A549 (cell line): ENCODE measurements around the gene MAGED1. TPM values are rescaled to one million over a fixed set of nuclear protein-coding genes. Genes with fewer than 3 reads are reported as not detected.

Source experiments
- ATAC-seq, 2 experiments: fragments of 200-7000 bp in 1 of 2; fragments of >200 bp in 1 of 2; cut with Nextera tagmentation in 1 of 2; cut with Tn5 transposase in 1 of 2; 3 replicates each; pipeline versions ENCODE4 v1.8.0 to v1.9.1; 2018 to 2020; ENCODE audit warnings: mild to moderate bottlenecking in 1 of 2, moderate library complexity in 1 of 2
- CTCF ChIA-PET: fragments of 300-600 bp; sonication (Branson Sonifier 250); formaldehyde crosslinking; extraction: SDS; loops from one replicate; lab custom pipeline; 2021; ENCODE audit warnings: antibody characterized with exemption, inconsistent platforms; lab: Yijun Ruan, JAX
- POLR2A ChIA-PET: fragments of 350-600 bp; formaldehyde crosslinking; extraction: SDS; loops from one replicate; lab custom pipeline; 2021; ENCODE audit warnings: antibody characterized with exemption, inconsistent platforms; lab: Yijun Ruan, JAX
- DNase-seq, 2 experiments: peaks; one replicate each; pipeline versions ENCODE4 v3.0.0 to v3.0.0-alpha.2; 2011 to 2016; ENCODE audit warnings: low read depth in 1 of 2, low spot score in 1 of 2
- FAIRE-seq: peaks from 2 replicates; lab custom pipeline; 2011; peaks lifted over from hg19 to GRCh38; lab: Jason Lieb, UNC
- H3K27ac ChIP-seq, 2 experiments: fragments of >200 bp; sonication (Bioruptor Twin); formaldehyde crosslinking; 3 replicates each; pipeline ENCODE4 v1.5.1; 2016 to 2017
- H3K4me1 ChIP-seq: fragments of >200 bp; sonication (Bioruptor Twin); formaldehyde crosslinking; 3 replicates; pipeline ENCODE4 v1.6.1; 2016
- H3K4me2 ChIP-seq: fragments of >200 bp; sonication (Bioruptor Twin); formaldehyde crosslinking; 3 replicates; pipeline ENCODE4 v1.6.1; 2016
- H3K4me3 ChIP-seq: fragments of >200 bp; sonication (Bioruptor Twin); formaldehyde crosslinking; 3 replicates; pipeline ENCODE4 v1.5.1; 2016
- H3K9me3 ChIP-seq: fragments of >200 bp; sonication (Bioruptor Twin); formaldehyde crosslinking; 3 replicates; pipeline ENCODE4 v1.6.1; 2016
- BHLHE40 ChIP-seq: IDR thresholded peaks from 2 replicates; pipeline ENCODE4 v1.6.1; 2012; ENCODE audit warnings: low read depth, low read length, inconsistent platforms
- CBX8 ChIP-seq: fragments of 200-600 bp; sonication (generic); IDR thresholded peaks from 2 replicates; pipeline ENCODE4 v1.6.1; 2016
- CHD2 ChIP-seq: fragments of 150-350 bp; IDR thresholded peaks from 2 replicates; pipeline ENCODE4 v1.6.1; 2014; ENCODE audit warnings: low read length; ENCODE audit not compliant: partially characterized antibody
- CHD4 ChIP-seq: fragments of 200-600 bp; sonication (generic); IDR thresholded peaks from 2 replicates; pipeline ENCODE4 v1.6.1; 2016; ENCODE audit warnings: antibody characterized with exemption, mild to moderate bottlenecking, borderline replicate concordance
- EP300 ChIP-seq, 2 experiments: fragments of >200 bp; sonication (Bioruptor Twin); formaldehyde crosslinking; IDR thresholded peaks; 2 replicates in 1 of 2; 3 replicates in 1 of 2; pipeline ENCODE4 v1.6.1; 2016 to 2017
- FOSB ChIP-seq: fragments of 250-450 bp; sonication (Bioruptor Pico); IDR thresholded peaks from 2 replicates; pipeline ENCODE4 v1.5.0; 2020; ENCODE audit warnings: mild to moderate bottlenecking, moderate library complexity
- FOSL2 ChIP-seq, 2 experiments: fragments of 450-650 bp in 1 of 2; fragments of >200 bp in 1 of 2; sonication (Bioruptor Twin) in 1 of 2; formaldehyde crosslinking; IDR thresholded peaks; 2 replicates each; pipeline versions ENCODE4 v1.5.0 to v1.6.1; 2016 to 2020; ENCODE audit warnings: mild to moderate bottlenecking in 1 of 2, moderate library complexity in 1 of 2
- GATA3 ChIP-seq: IDR thresholded peaks from 2 replicates; pipeline ENCODE4 v1.6.1; 2012; ENCODE audit warnings: borderline replicate concordance
- HEYL ChIP-seq: fragments of 250-450 bp; sonication (Bioruptor Pico); IDR thresholded peaks from 2 replicates; pipeline ENCODE4 v1.8.0; 2021; ENCODE audit warnings: mild to moderate bottlenecking, moderate library complexity
- HOXB5 ChIP-seq: fragments of 250-450 bp; sonication (Bioruptor Pico); IDR thresholded peaks from 2 replicates; pipeline ENCODE4 v1.5.0; 2020; ENCODE audit warnings: mild to moderate bottlenecking, moderate library complexity
- JUN ChIP-seq, 2 experiments: fragments of >200 bp; sonication (Bioruptor Twin); formaldehyde crosslinking; IDR thresholded peaks; 2 replicates in 1 of 2; 3 replicates in 1 of 2; pipeline ENCODE4 v1.6.1; 2016 to 2017
- JUNB ChIP-seq: fragments of >200 bp; sonication (Bioruptor Twin); formaldehyde crosslinking; IDR thresholded peaks from 2 replicates; pipeline ENCODE4 v1.6.1; 2016
- KDM1A ChIP-seq: fragments of 200-600 bp; sonication (generic); IDR thresholded peaks from 2 replicates; pipeline ENCODE4 v1.6.1; 2016; ENCODE audit warnings: low read depth, mild to moderate bottlenecking
- KDM5A ChIP-seq: fragments of 200-600 bp; sonication (generic); IDR thresholded peaks from 2 replicates; pipeline ENCODE4 v1.6.1; 2016; ENCODE audit warnings: antibody characterized with exemption, mild to moderate bottlenecking
- MAZ ChIP-seq: fragments of 150-350 bp; IDR thresholded peaks from 2 replicates; pipeline ENCODE4 v1.6.1; 2014; ENCODE audit warnings: antibody characterized with exemption, low read depth, low read length, borderline replicate concordance
- MYC ChIP-seq: IDR thresholded peaks from 2 replicates; pipeline ENCODE4 v1.6.1; 2012; ENCODE audit warnings: mild to moderate bottlenecking, inconsistent platforms, low read length, improper control_type of control experiment, borderline replicate concordance
- NPAS2 ChIP-seq: fragments of 250-450 bp; sonication (Bioruptor Pico); IDR thresholded peaks from 2 replicates; pipeline ENCODE4 v1.8.0; 2022; ENCODE audit warnings: mild to moderate bottlenecking, moderate library complexity, borderline replicate concordance
- NR3C1 ChIP-seq: fragments of >200 bp; sonication (Bioruptor Twin); formaldehyde crosslinking; IDR thresholded peaks from 3 replicates; pipeline ENCODE4 v1.6.1; 2017
- PHF8 ChIP-seq: fragments of 200-600 bp; sonication (generic); IDR thresholded peaks from 2 replicates; pipeline ENCODE4 v1.6.1; 2016; ENCODE audit warnings: low read depth, mild to moderate bottlenecking, antibody characterized with exemption, moderate library complexity, borderline replicate concordance
- POLR2A ChIP-seq: IDR thresholded peaks from 2 replicates; pipeline ENCODE4 v1.6.1; 2012; ENCODE audit warnings: mild to moderate bottlenecking, low read length
- RAD21 ChIP-seq, 2 experiments: fragments of >200 bp in 1 of 2; sonication (Bioruptor Twin) in 1 of 2; formaldehyde crosslinking in 1 of 2; IDR thresholded peaks in 1 of 2; conservative IDR thresholded peaks in 1 of 2; 2 replicates in 1 of 2; 3 replicates in 1 of 2; pipeline ENCODE4 v1.6.1; 2012 to 2018; ENCODE audit warnings: inconsistent platforms in 1 of 2
- RCOR1 ChIP-seq: fragments of 150-350 bp; IDR thresholded peaks from 2 replicates; pipeline ENCODE4 v1.6.1; 2014; ENCODE audit warnings: antibody characterized with exemption, low read length, low read depth
- RFX5 ChIP-seq: fragments of 450-650 bp; IDR thresholded peaks from 2 replicates; pipeline ENCODE4 v1.7.1; 2014; ENCODE audit warnings: antibody characterized with exemption, mild to moderate bottlenecking, moderate library complexity
- SMC3 ChIP-seq: fragments of >200 bp; sonication (Bioruptor Twin); formaldehyde crosslinking; IDR thresholded peaks from 3 replicates; pipeline ENCODE4 v1.6.1; 2018; ENCODE audit warnings: inconsistent platforms
- SREBF2 ChIP-seq: fragments of 450-650 bp; IDR thresholded peaks from 2 replicates; pipeline ENCODE4 v1.6.1; 2014; ENCODE audit warnings: mild to moderate bottlenecking, moderate library complexity
- TP53 ChIP-seq: fragments of 250-450 bp; sonication (Bioruptor Pico); IDR thresholded peaks from 2 replicates; pipeline ENCODE4 v1.5.0; 2021; ENCODE audit warnings: mild to moderate bottlenecking, moderate library complexity
- ZFP36 ChIP-seq: fragments of 450-650 bp; IDR thresholded peaks from 2 replicates; pipeline ENCODE4 v1.6.1; 2014; ENCODE audit warnings: borderline replicate concordance; ENCODE audit not compliant: partially characterized antibody
- WGBS: methylation state at CpG from one replicate; pipeline ENCODE4 v1.1.6; 2017; ENCODE audit errors: missing lambda C conversion rate; 5-methylcytosine and 5-hydroxymethylcytosine counted together
- polyA plus RNA-seq, 4 experiments: library from polyadenylated mRNA; depleted of rRNA in 3 of 4; stranded (reverse); fragments of >200 nt; fragmentation: RNase III in 1 of 4; extraction: RNeasy Plus Mini Kit Qiagen cat#74134 plus additional on column Dnase treatment in 1 of 4; gene quantifications; 2 replicates in 3 of 4; 3 replicates in 1 of 4; pipeline ENCODE4 v1.2.3, GENCODE V29; 2011 to 2017
- TF ChIP-seq, protein P1 (sequence below): IDR thresholded peaks from 2 replicates; pipeline ENCODE4 v1.6.1; 2012; ENCODE audit warnings: low read depth, borderline replicate concordance
- TF ChIP-seq, protein P2 (sequence below): fragments of >200 bp; sonication (Bioruptor Twin); formaldehyde crosslinking; IDR thresholded peaks from 3 replicates; pipeline ENCODE4 v1.6.1; 2016
- TF ChIP-seq, protein P3 (sequence below): fragments of 150-350 bp; IDR thresholded peaks from 2 replicates; pipeline ENCODE4 v1.6.1; 2014; ENCODE audit warnings: low read depth, mild to moderate bottlenecking, low read length

MAGED1 gene
- polyA plus RNA-seq, 2 of the 4 experiments (the other 2 are of a cell fraction) = 79.5 to 85.7 TPM

DNA sequence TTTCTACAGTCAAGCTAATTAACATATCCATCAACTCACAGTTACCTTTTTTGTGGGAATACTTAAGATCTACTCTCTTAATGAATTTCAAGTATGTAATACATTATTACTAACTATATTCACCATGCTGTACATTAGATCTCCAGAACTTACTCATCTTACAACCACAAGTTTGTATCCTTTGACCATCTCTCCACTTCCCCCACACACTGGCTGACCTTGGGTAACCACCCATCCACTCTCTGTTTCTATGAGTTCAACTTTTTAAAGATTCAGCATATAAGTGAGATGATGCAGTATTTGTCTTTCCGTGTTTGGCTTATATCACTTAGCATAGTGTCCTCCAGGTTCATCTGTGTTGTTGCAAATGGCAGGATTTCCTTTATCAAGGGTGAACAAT, 30.5 kb upstream of the MAGED1 start:
- Histone ChIP-seq H3K4me2 (no peak overlapping the region), H3K4me1 (no peaks in the 10 kb centered on the region), H3K9me3 (peaks cover 32% of the 10 kb centered on the region), H3K4me3 (no peak overlapping the region), H3K27ac (no peak overlapping the region)
- WGBS = 85% methylated on average over 1 of the region's 1 CpG
- no peak for ATAC-seq
- ChIA-PET POLR2A (no interaction called here), CTCF (no interaction called here)
- DNase-seq = no peak
- no peak for TF ChIP-seq JUN (IDR thresholded peaks at IDR 0.05)
- TF ChIP-seq RFX5 = no peak
- no peak for TF ChIP-seq GATA3
- no peak for TF ChIP-seq HOXB5 (CRISPR knock-in tag)
- no peak for TF ChIP-seq RAD21 (conservative IDR thresholded peaks at IDR 0.05 in 1 of 2, IDR thresholded peaks at IDR 0.05 in 1 of 2)
- no peak for TF ChIP-seq FOSL2 (IDR thresholded peaks at IDR 0.05)
- TF ChIP-seq FOSL2 (CRISPR knock-in tag; IDR thresholded peaks at IDR 0.05) = no peak
- TF ChIP-seq, protein P1, sequence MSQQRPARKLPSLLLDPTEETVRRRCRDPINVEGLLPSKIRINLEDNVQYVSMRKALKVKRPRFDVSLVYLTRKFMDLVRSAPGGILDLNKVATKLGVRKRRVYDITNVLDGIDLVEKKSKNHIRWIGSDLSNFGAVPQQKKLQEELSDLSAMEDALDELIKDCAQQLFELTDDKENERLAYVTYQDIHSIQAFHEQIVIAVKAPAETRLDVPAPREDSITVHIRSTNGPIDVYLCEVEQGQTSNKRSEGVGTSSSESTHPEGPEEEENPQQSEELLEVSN = no peak
- TF ChIP-seq RCOR1 = no peak
- TF ChIP-seq POLR2A = no peak
- TF ChIP-seq KDM5A = no peak
- no peak for TF ChIP-seq NR3C1
- no peak for TF ChIP-seq PHF8
- no peak for TF ChIP-seq CHD4
- no peak for TF ChIP-seq SREBF2
- no peak for TF ChIP-seq SMC3
- TF ChIP-seq HEYL = no peak
- TF ChIP-seq, protein P2, sequence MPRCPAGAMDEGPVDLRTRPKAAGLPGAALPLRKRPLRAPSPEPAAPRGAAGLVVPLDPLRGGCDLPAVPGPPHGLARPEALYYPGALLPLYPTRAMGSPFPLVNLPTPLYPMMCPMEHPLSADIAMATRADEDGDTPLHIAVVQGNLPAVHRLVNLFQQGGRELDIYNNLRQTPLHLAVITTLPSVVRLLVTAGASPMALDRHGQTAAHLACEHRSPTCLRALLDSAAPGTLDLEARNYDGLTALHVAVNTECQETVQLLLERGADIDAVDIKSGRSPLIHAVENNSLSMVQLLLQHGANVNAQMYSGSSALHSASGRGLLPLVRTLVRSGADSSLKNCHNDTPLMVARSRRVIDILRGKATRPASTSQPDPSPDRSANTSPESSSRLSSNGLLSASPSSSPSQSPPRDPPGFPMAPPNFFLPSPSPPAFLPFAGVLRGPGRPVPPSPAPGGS = no peak
- TF ChIP-seq EP300 (IDR thresholded peaks at IDR 0.05) = no peak
- no peak for TF ChIP-seq FOSB (CRISPR knock-in tag)
- no peak for FAIRE-seq

DNA sequence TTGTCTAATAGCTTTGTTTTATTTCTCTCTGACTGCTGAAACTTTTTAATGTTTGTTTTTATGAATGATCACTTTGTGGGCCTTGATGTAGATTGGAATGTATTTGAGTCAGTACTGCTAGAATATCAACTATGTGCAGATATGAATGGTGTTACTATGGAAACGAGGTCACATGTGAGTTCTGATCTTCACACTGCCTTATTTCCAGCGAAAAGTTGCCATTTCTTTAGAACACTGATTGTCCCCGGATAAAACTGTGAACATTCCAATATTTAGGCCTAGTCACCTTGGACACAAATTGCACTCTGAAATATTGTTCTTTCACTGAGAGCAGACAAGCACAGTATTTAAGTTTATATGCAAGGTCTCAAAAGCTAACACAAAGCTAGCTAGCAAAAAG, 27.2 kb upstream of the MAGED1 start:
- no peak overlapping the region for H3K4me2 ChIP-seq
- WGBS = 86% methylated on average over 3 of the region's 3 CpGs
- no peaks in the 10 kb centered on the region for H3K4me1 ChIP-seq
- CTCF ChIA-PET = no interaction called here
- ATAC-seq (no peak), DNase-seq (no peak), FAIRE-seq (no peak)
- TF ChIP-seq, protein P3, sequence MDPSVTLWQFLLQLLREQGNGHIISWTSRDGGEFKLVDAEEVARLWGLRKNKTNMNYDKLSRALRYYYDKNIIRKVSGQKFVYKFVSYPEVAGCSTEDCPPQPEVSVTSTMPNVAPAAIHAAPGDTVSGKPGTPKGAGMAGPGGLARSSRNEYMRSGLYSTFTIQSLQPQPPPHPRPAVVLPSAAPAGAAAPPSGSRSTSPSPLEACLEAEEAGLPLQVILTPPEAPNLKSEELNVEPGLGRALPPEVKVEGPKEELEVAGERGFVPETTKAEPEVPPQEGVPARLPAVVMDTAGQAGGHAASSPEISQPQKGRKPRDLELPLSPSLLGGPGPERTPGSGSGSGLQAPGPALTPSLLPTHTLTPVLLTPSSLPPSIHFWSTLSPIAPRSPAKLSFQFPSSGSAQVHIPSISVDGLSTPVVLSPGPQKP = no peak
- TF ChIP-seq, protein P1 = no peak
- TF ChIP-seq MYC (no peak), RAD21 (conservative IDR thresholded peaks at IDR 0.05 in 1 of 2, IDR thresholded peaks at IDR 0.05 in 1 of 2) (no peak), MAZ (no peak), TP53 (CRISPR knock-in tag) (no peak), JUNB (no peak), NPAS2 (no peak), CHD2 (no peak), KDM1A (no peak), CHD4 (no peak), CBX8 (no peak), ZFP36 (no peak), BHLHE40 (no peak), HEYL (no peak)
- H3K4me3 ChIP-seq = no peak overlapping the region
- POLR2A ChIA-PET = no interaction called here
- H3K9me3 ChIP-seq = peaks cover 21% of the 10 kb centered on the region; the same call in 2 of the 3 replicates
- no peak overlapping the region for H3K27ac ChIP-seq
